PC-3 (cell line): ENCODE results near the gene IMP3. TPM values are rescaled to one million over a fixed set of nuclear protein-coding genes. Genes with fewer than 3 reads are reported as not detected.

Source experiments
- ATAC-seq: fragments of 200-7000 bp; cut with Tn5 transposase; 2 replicates; pipeline ENCODE4 v1.9.1; 2020; ENCODE audit warnings: mild to moderate bottlenecking, moderate library complexity
- BruUV-seq: library from RNA; stranded (reverse); fragments of 400-500 nt; replicated peaks from 2 replicates; lab custom pipeline; 2021; lab: Mats Ljungman, UMichigan
- CTCF ChIA-PET: fragments of 300-600 bp; sonication (Branson Sonifier 250); formaldehyde crosslinking; loops from one replicate; lab custom pipeline; 2022; ENCODE audit warnings: antibody characterized with exemption; lab: Charles Lee
- POLR2A ChIA-PET: fragments of 300-600 bp; sonication (Branson Sonifier 250); formaldehyde crosslinking; loops from one replicate; lab custom pipeline; 2022; ENCODE audit warnings: antibody characterized with exemption; ENCODE audit not compliant: unreplicated experiment; lab: Charles Lee
- DNase-seq: peaks from one replicate; pipeline ENCODE4 v3.0.0-alpha.2; 2015
- H2AFZ ChIP-seq: fragments of 300-600 bp; sonication (generic); 2 replicates; pipeline ENCODE4 v1.6.0; 2016; ENCODE audit warnings: antibody characterized with exemption, low read length
- H3F3A ChIP-seq: fragments of 300-600 bp; sonication (generic); one replicate; pipeline ENCODE4 v1.6.0; 2017; ENCODE audit warnings: antibody characterized with exemption, low read length, control low read depth, mild to moderate bottlenecking; ENCODE audit not compliant: unreplicated experiment
- H3K27ac ChIP-seq: fragments of 300-600 bp; sonication (generic); 2 replicates; pipeline ENCODE4 v1.5.1; 2016; ENCODE audit warnings: mild to moderate bottlenecking, low read length
- H3K27me3 ChIP-seq: fragments of 300-600 bp; sonication (generic); 2 replicates; pipeline ENCODE4 v1.6.1; 2016; ENCODE audit warnings: low read length, mixed read lengths
- H3K36me3 ChIP-seq: fragments of 300-600 bp; sonication (generic); 2 replicates; pipeline ENCODE4 v1.6.1; 2016; ENCODE audit warnings: low read depth, mixed run types, low read length, mixed read lengths
- H3K4me1 ChIP-seq: fragments of 300-600 bp; sonication (generic); 2 replicates; pipeline ENCODE4 v1.5.1; 2016; ENCODE audit warnings: low read length; ENCODE audit not compliant: insufficient read depth
- H3K4me2 ChIP-seq: fragments of 300-600 bp; sonication (generic); 2 replicates; pipeline ENCODE4 v1.6.0; 2016; ENCODE audit warnings: low read length
- H3K4me3 ChIP-seq: fragments of 300-600 bp; sonication (generic); 2 replicates; pipeline ENCODE4 v1.5.1; 2016; ENCODE audit warnings: mild to moderate bottlenecking, low read length, mixed read lengths
- H3K79me2 ChIP-seq: fragments of 300-600 bp; sonication (generic); 2 replicates; pipeline ENCODE4 v1.6.1; 2017; ENCODE audit warnings: low read length, mixed read lengths
- H3K9ac ChIP-seq: fragments of 300-600 bp; sonication (generic); 2 replicates; pipeline ENCODE4 v1.6.0; 2016; ENCODE audit warnings: mild to moderate bottlenecking, low read length
- H3K9me2 ChIP-seq: fragments of 300-600 bp; sonication (generic); replicated peaks from 2 replicates; pipeline ENCODE4 v1.6.1; 2016; ENCODE audit warnings: mixed run types, low read length, mixed read lengths
- H3K9me3 ChIP-seq: fragments of 300-600 bp; sonication (generic); 2 replicates; pipeline ENCODE4 v1.6.1; 2016; ENCODE audit warnings: low read length, mixed read lengths
- H4K20me1 ChIP-seq: fragments of 300-600 bp; sonication (generic); 2 replicates; pipeline ENCODE4 v1.6.1; 2016; ENCODE audit warnings: low read length, mixed read lengths
- CTCF ChIP-seq: fragments of 300-600 bp; sonication (generic); conservative IDR thresholded peaks from 2 replicates; pipeline ENCODE4 v1.5.1; 2017; ENCODE audit warnings: antibody characterized with exemption, low read depth, mild to moderate bottlenecking, low read length
- EZH2 ChIP-seq: fragments of 300-600 bp; sonication (generic); IDR thresholded peaks from one replicate; pipeline ENCODE4 v1.6.1; 2017; ENCODE audit warnings: antibody characterized with exemption, mild to moderate bottlenecking, low read length; ENCODE audit not compliant: unreplicated experiment
- EZH2phosphoT487 ChIP-seq: fragments of 300-600 bp; sonication (generic); IDR thresholded peaks from 2 replicates; pipeline ENCODE4 v1.6.1; 2018; ENCODE audit warnings: mild to moderate bottlenecking, antibody characterized with exemption, low read length, borderline replicate concordance
- intact Hi-C: fragments of 100-400 bp; cut with micrococcal nuclease; formaldehyde crosslinking; loops from 2 replicates; pipeline ENCODE4 v1.9.0; 2023
- total RNA-seq: library from RNA; depleted of rRNA; stranded (reverse); fragments of >200 nt; gene quantifications from 2 replicates; pipeline ENCODE4 v1.2.3, GENCODE V29; 2014

IMP3 gene
- total RNA-seq, 1 experiment from 2014 or later, result 95.4 TPM

- peak; percentile 77 for DNase-seq
- Histone ChIP-seq H3K27ac (peak within 1 kb of the TSS; percentile 64), H3F3A (no peaks in the 10 kb centered on the region), H3K79me2 (peaks cover 48% of the 10 kb centered on the region), H3K36me3 (no peaks in the 10 kb centered on the region), H3K4me3 (peak within 1 kb of the TSS; percentile 93), H4K20me1 (no peaks in the 10 kb centered on the region), H3K9me3 (no peaks in the 10 kb centered on the region), H2AFZ (peak within 1 kb of the TSS; percentile 97), H3K9me2 (no peaks in the 10 kb centered on the region), H3K4me2 (peak within 1 kb of the TSS; percentile 83), H3K27me3 (no peaks in the 10 kb centered on the region), H3K4me1 (peaks cover 51% of the 10 kb centered on the region), H3K9ac (peak within 1 kb of the TSS; percentile 86)
- intact Hi-C loops, result loop anchor here (1.0 to 10.0 kb wide), 3 partner anchors 8 to 283 kb away; partner anchors contain the start of genes MAN2C1 and SIN3A
- ATAC-seq, result peak; percentile 74
- ChIA-PET CTCF (interaction anchor here (0.6 to 1.3 kb wide), 3 partner anchors 9 to 963 kb away, joined by 3 to 4 read pairs (median 3); no protein-coding TSS in a partner anchor), POLR2A (interaction anchor here (0.6 to 1.2 kb wide), 8 partner anchors 9 to 65 kb away, joined by 3 to 5 read pairs (median 3); partner anchors contain the start of gene SNUPN)
- peak; percentile 64 for TF ChIP-seq CTCF
- no peak for TF ChIP-seq EZH2phosphoT487
- no peak for TF ChIP-seq EZH2
- no TSS peak for BruUV-seq
Observed at GRCh38 chr15:75647370-75648155, 7.5 kb upstream of the IMP3 start, which contains the start of gene SNX33. Gene SNX33 (plus strand): TSS chr15:75647912. CDS start chr15:75649103, 1,191 bp downstream.

- H3K4me2 ChIP-seq, result peak overlapping the region; percentile 83
- peak overlapping the region; percentile 97 for H2AFZ ChIP-seq
- H3K9me3 ChIP-seq, result no peaks in the 10 kb centered on the region
- H3K36me3 ChIP-seq, result no peaks in the 10 kb centered on the region
- H3K27me3 ChIP-seq, result no peaks in the 10 kb centered on the region
- no peaks in the 10 kb centered on the region for H3K9me2 ChIP-seq
- peaks cover 42% of the 10 kb centered on the region for H3K79me2 ChIP-seq
- intact Hi-C loops, result loop anchor here (5.0 to 10.0 kb wide), 2 partner anchors 195 to 282 kb away; partner anchors contain the start of genes MAN2C1 and SIN3A
- ChIA-PET CTCF (interaction anchor here (0.6 to 1.3 kb wide), 2 partner anchors 9 to 962 kb away, joined by 3 to 4 read pairs; no protein-coding TSS in a partner anchor), POLR2A (interaction anchor here (0.6 to 1.2 kb wide), 4 partner anchors 9 to 34 kb away, joined by 3 to 5 read pairs (median 4); partner anchors contain the start of gene SNUPN)
- peak overlapping the region; percentile 86 for H3K9ac ChIP-seq
- peak overlapping the region; percentile 93 for H3K4me3 ChIP-seq
- no peaks in the 10 kb centered on the region for H3F3A ChIP-seq
- ATAC-seq (peak; percentile 16), DNase-seq (peak; percentile 19)
- TSS peak; percentile 63 for BruUV-seq
- H3K4me1 ChIP-seq, result peaks cover 45% of the 10 kb centered on the region
- H4K20me1 ChIP-seq, result no peaks in the 10 kb centered on the region
- TF ChIP-seq CTCF, result no peak
- TF ChIP-seq EZH2, result no peak
- no peak for TF ChIP-seq EZH2phosphoT487
- H3K27ac ChIP-seq, result peak overlapping the region; percentile 64
Observed at GRCh38 chr15:75646944-75647364, 6.9 kb upstream of the IMP3 start.
